ENCODE results near the gene UQCR10.

DNA sequence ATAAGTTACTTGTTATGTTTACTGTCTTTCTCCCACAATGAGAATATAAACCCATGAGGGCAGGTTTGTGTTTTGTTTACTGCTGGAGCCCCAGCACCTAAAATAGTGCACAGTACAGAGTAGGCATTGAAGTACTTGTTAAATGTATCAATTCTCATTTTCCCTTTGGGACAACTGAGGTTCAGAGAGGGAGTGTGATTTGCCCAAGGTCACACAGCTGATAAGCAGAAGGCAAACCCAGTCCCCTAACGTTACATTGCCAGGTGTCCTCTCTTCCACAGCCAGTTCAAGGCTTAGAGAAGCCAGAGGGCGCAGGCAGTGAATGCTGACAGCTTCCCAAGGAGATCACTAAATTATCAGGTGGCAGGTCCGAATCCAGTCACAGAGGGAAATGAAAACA, 17.1 kb upstream of the UQCR10 start:
- TF ChIP-seq POLR2A (IDR thresholded peaks at IDR 0.05; ENCODE audit: low read length) (no peak), GATA1 (IDR thresholded peaks at IDR 0.05; ENCODE audit: low read depth, low read length) (no peak)

All from erythroblast (primary cell).